ENCODE results near the gene MYMK. TPM values are rescaled to one million over a fixed set of nuclear protein-coding genes. Genes with fewer than 3 reads are reported as not detected.
A peak's percentile ranks its signal among the peaks of the same experiment; 100 is the strongest.

MYMK gene
- total and polyA plus RNA-seq, 10 donors, result not detected

DNA sequence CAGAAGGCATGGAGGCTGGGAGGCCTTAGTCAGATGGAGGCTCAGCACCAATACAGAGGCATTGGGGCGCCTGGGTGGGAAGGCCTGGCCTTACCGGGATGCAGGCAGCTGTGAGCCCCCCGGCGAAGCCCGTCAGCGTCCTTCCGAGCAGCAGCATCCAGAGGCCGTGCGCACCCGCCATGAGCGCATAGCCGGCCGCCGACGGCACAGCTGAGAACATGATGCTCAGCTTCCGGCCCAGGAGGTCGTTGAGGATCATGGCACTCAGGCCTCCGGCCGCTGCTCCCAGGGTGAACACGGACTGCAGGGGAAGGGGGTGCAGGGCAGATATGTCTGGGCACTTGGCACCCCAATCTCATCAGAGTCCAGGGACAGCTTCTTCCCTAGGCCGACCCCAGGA, 47.8 kb downstream of the MYMK start:
- intact Hi-C loops (cut with DNase I; ENCODE audit: low total_unique reads), result no loop called here
- peak overlapping the region in 3 of 8 donors; percentile 4 to 28 (median 18) for H3K27ac ChIP-seq
- H3K9me3 ChIP-seq, result no peaks in the 10 kb centered on the region
- peaks cover 0 to 10% (median 0%) of the 10 kb centered on the region in 7 donors for H3K27me3 ChIP-seq (replicated peaks in 1 of 7)
- no peak for TF ChIP-seq POLR2A (IDR thresholded peaks at IDR 0.05)
- TF ChIP-seq, protein P1, sequence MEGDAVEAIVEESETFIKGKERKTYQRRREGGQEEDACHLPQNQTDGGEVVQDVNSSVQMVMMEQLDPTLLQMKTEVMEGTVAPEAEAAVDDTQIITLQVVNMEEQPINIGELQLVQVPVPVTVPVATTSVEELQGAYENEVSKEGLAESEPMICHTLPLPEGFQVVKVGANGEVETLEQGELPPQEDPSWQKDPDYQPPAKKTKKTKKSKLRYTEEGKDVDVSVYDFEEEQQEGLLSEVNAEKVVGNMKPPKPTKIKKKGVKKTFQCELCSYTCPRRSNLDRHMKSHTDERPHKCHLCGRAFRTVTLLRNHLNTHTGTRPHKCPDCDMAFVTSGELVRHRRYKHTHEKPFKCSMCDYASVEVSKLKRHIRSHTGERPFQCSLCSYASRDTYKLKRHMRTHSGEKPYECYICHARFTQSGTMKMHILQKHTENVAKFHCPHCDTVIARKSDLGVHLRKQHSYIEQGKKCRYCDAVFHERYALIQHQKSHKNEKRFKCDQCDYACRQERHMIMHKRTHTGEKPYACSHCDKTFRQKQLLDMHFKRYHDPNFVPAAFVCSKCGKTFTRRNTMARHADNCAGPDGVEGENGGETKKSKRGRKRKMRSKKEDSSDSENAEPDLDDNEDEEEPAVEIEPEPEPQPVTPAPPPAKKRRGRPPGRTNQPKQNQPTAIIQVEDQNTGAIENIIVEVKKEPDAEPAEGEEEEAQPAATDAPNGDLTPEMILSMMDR (IDR thresholded peaks at IDR 0.05 in 8 of 11, conservative IDR thresholded peaks at IDR 0.05 in 3 of 11), result no peak
- no peak for TF ChIP-seq POLR2AphosphoS5 (IDR thresholded peaks at IDR 0.05)
- peaks cover 0 to 52% (median 33%) of the 10 kb centered on the region in 6 donors for H3K36me3 ChIP-seq
- H3K4me3 ChIP-seq, result peak overlapping the region in 1 of 8 donors; percentile 79
- H3K4me1 ChIP-seq, result peaks cover 13 to 75% (median 53%) of the 10 kb centered on the region in 6 donors
- DNase-seq, result no peak
- 93 to 98% (median 96%) methylated on average over 5 to 21 of the region's 21 CpGs for WGBS, 5 donors

DNA sequence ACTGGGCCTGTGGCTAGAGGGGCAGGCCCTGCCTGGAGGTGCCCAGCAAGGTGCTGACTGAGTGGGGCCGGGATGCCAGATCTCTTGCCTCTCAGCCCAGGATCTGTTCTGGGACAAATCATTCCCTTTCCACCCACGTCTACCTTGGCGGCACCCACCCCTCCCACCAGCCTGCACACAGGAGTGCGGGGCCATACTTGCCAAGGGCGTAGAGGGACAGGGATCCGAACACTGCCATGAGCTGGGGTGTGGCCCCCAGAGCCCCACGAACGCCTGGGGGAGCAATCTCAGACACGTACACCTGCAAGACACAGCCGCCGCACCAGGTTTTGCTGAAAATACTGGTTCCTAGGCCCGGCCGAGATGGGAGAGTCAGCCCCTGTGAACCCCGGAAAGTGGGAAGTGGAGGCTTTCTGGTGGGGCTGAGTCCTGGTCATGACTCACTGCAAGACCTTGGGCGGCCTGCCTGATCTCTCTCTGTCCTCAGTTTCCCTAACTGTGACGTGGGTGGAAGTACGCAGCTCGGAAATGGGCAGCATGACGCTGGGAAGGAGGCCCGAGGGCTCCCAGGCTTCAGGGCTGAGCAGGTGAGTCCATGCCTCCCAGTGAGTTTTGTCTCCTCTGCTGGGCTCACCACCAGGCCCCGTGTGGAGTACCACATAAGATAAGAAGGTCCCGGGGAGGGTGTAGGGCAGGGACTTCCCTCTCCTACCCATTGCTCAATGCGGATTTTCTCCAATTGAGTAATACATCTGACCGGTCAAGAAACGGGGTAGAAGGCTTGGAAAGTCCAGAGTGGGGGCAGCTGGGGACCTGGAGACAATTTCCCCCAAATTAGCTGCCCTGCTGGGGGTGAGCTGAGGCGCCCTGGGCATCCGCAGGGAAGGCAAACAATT, 48.5 kb downstream of the MYMK start:
- Histone ChIP-seq H3K27ac (peak overlapping the region in 3 of 8 donors; percentile 4 to 28 (median 18)), H3K9me3 (no peaks in the 10 kb centered on the region), H3K4me3 (peak overlapping the region in 1 of 8 donors; percentile 79), H3K36me3 (peaks cover 0 to 59% (median 38%) of the 10 kb centered on the region in 6 donors), H3K27me3 (replicated peaks in 1 of 7) (peaks cover 0 to 10% (median 0%) of the 10 kb centered on the region in 7 donors), H3K4me1 (peaks cover 13 to 81% (median 53%) of the 10 kb centered on the region in 6 donors)
- WGBS, 5 donors, result 76 to 86% (median 79%) methylated on average over 17 to 27 of the region's 27 CpGs
- intact Hi-C loops (cut with DNase I; ENCODE audit: low total_unique reads), result no loop called here
- TF ChIP-seq, protein P1 (IDR thresholded peaks at IDR 0.05 in 8 of 11, conservative IDR thresholded peaks at IDR 0.05 in 3 of 11), result no peak
- TF ChIP-seq POLR2AphosphoS5 (IDR thresholded peaks at IDR 0.05) (no peak), POLR2A (IDR thresholded peaks at IDR 0.05) (no peak)
- no peak for DNase-seq

- H3K27me3 ChIP-seq (replicated peaks in 1 of 7), result peaks cover 0 to 10% (median 0%) of the 10 kb centered on the region in 7 donors
- WGBS, 5 donors, result 85 to 90% (median 89%) methylated on average over 15 to 27 of the region's 27 CpGs
- H3K9me3 ChIP-seq, result no peaks in the 10 kb centered on the region
- peaks cover 0 to 62% (median 39%) of the 10 kb centered on the region in 6 donors for H3K36me3 ChIP-seq
- no peak for DNase-seq
- TF ChIP-seq, protein P1 (IDR thresholded peaks at IDR 0.05 in 8 of 11, conservative IDR thresholded peaks at IDR 0.05 in 3 of 11), result no peak
- TF ChIP-seq POLR2AphosphoS5 (IDR thresholded peaks at IDR 0.05), result no peak
- no peak for TF ChIP-seq POLR2A (IDR thresholded peaks at IDR 0.05)
- intact Hi-C loops (cut with DNase I; ENCODE audit: low total_unique reads), result no loop called here
- no peak overlapping the region for H3K4me3 ChIP-seq
- peak overlapping the region in 1 of 8 donors; percentile 4 for H3K27ac ChIP-seq
- H3K4me1 ChIP-seq, result peaks cover 13 to 90% (median 53%) of the 10 kb centered on the region in 6 donors
These were observed 49.3 kb downstream of the MYMK start for GRCh38 chr9:133475292-133476012.

All from spleen (tissue), 11 donors.